Activated CD4-positive, alpha-beta memory T cell treated with anti-CD3 and anti-CD28 coated beads for 36 hours (primary cell): ENCODE data around the gene HFM1. TPM values are rescaled to one million over a fixed set of nuclear protein-coding genes. Genes with fewer than 3 reads are reported as not detected.
"Not testable (repeated sequence)": the region's sequence is repeated elsewhere in the genome, so short reads cannot be mapped to it uniquely, and the experiment has no call there.

Experiments used
- CTCF ChIA-PET: fragments of 350-600 bp; sonication (Branson Sonifier 250); formaldehyde crosslinking; loops from one replicate; lab custom pipeline; 2021; ENCODE audit warnings: antibody characterized with exemption, inconsistent platforms; lab: Charles Lee
- POLR2A ChIA-PET: fragments of 350-600 bp; sonication (Branson Sonifier 250); formaldehyde crosslinking; loops from one replicate; lab custom pipeline; 2021; ENCODE audit warnings: antibody characterized with exemption; lab: Charles Lee
- DNase-seq: peaks from one replicate; pipeline ENCODE4 v3.0.0-alpha.2; 2020
- H3K27ac Mint-ChIP-seq: one replicate; pipeline ENCODE4 v1.8.0; 2021; ENCODE audit warnings: mixed read lengths
- H3K27me3 Mint-ChIP-seq: one replicate; pipeline ENCODE4 v1.8.0; 2021; ENCODE audit warnings: mixed read lengths
- H3K36me3 Mint-ChIP-seq: one replicate; pipeline ENCODE4 v1.8.0; 2021; ENCODE audit warnings: mixed read lengths
- H3K4me1 Mint-ChIP-seq: one replicate; pipeline ENCODE4 v1.8.0; 2021; ENCODE audit warnings: low read depth, mixed read lengths
- H3K4me3 Mint-ChIP-seq: one replicate; pipeline ENCODE4 v1.8.0; 2021; ENCODE audit warnings: mild to moderate bottlenecking, mixed read lengths
- H3K9me3 Mint-ChIP-seq: one replicate; pipeline ENCODE4 v1.8.0; 2021; ENCODE audit warnings: mixed read lengths
- intact Hi-C: fragments of 100-400 bp; cut with micrococcal nuclease; formaldehyde crosslinking; loops from one replicate; pipeline ENCODE4 v1.15.1; 2023
- total RNA-seq, 2 experiments: library from RNA; stranded (reverse); gene quantifications; one replicate each; pipeline ENCODE4 v1.2.3, GENCODE V29; 2021

HFM1 gene
- total RNA-seq, 2 experiments from 2014 or later: not detected

DNA sequence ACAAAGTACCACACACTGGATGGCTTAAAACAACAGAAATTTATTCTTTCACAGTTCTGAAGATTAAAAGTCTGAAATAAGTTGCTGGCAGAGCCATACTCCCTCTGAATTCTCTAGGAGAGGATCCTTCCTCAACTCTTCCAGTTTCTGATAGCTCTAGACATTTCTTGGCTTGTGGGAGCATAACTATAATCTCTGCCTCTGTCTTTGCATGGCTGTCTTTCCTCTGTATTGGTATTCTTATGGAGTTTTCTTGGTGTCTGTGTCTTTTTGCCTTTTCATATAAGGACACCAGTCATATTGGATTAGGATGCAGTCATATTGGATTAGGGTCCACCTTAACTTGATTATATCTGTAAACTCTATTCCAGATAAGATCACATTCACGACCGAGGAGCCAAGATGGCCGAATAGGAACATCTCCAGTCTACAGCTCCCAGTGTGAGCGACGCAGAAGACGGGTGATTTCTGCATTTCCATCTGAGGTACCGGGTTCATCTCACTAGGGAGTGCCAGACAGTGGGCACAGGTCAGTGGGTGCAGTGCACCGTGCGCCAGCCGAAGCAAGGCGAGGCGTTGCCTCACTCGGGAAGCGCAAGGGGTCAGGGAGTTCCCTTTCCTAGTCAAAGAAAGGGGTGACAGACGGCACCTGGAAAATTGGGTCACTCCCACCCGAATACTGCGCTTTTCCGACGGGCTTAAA, 118.2 kb downstream of the HFM1 start:
- H3K27me3 Mint-ChIP-seq, DNase-seq, H3K4me1 Mint-ChIP-seq, H3K36me3 Mint-ChIP-seq, CTCF ChIA-PET, H3K9me3 Mint-ChIP-seq, H3K27ac Mint-ChIP-seq, POLR2A ChIA-PET, H3K4me3 Mint-ChIP-seq, intact Hi-C loops: not testable (repeated sequence)

DNA sequence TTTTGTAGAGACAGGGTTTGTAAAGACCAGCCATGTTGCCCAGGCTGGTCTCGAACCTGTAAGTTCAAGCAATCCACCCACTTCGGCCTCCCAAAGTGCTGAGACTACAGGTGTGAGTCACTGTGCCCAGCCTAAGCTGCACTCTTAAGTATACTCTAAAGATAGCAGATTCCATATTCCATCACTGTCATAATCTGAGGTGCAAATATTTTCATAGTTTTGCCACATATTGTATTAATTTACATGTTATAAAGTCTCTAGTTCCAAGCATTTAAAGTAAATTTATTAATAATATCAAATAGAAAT, 121.3 kb downstream of the HFM1 start:
- Mint-ChIP-seq H3K4me3 (no peak overlapping the region), H3K9me3 (no peaks in the 10 kb centered on the region), H3K27ac (no peak overlapping the region), H3K4me1 (no peaks in the 10 kb centered on the region), H3K27me3 (peaks cover 3% of the 10 kb centered on the region), H3K36me3 (no peaks in the 10 kb centered on the region)
- peak; percentile 11 for DNase-seq
- POLR2A ChIA-PET: no interaction called here
- CTCF ChIA-PET: interaction anchor here (0.6 to 3.0 kb wide), 10 partner anchors 31 to 657 kb away, joined by 3 to 22 read pairs (median 6); no protein-coding TSS in a partner anchor
- intact Hi-C loops: loop anchor here (5.0 kb wide), 1 partner anchor 219 kb away; the partner anchor contains the start of gene CDC7

GRCh38 chr1:91282695-91283420, 121.8 kb downstream of the HFM1 start:
- Mint-ChIP-seq H3K27ac (no peak overlapping the region), H3K4me1 (no peaks in the 10 kb centered on the region), H3K27me3 (peaks cover 2% of the 10 kb centered on the region), H3K9me3 (no peaks in the 10 kb centered on the region), H3K4me3 (no peak overlapping the region), H3K36me3 (no peaks in the 10 kb centered on the region)
- intact Hi-C loops: loop anchor here (1.0 to 5.0 kb wide), 3 partner anchors 119 to 644 kb away; partner anchors contain the start of gene CDC7
- CTCF ChIA-PET: interaction anchor here (0.6 to 3.0 kb wide), 14 partner anchors 10 to 658 kb away, joined by 3 to 22 read pairs (median 4); no protein-coding TSS in a partner anchor
- POLR2A ChIA-PET: no interaction called here
- DNase-seq: peak; percentile 38

DNA sequence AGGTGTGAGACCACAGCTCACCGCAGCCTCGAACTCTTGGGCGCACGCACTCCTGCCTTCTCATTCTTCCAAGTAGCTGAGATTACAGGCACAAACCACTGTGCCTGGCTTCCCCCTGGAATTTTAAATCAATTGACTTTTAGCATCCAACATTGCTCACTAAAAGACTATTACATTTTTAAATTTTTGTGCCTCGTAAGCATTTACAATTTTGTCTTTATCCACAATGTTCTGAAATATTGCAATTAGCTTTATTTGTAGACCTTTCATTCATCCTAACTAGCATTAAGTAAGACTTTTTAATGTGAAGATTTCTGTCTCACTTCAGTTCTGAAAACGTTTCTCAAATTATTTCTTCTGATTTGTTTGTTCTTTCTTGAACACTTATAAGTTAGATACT, 122.9 kb downstream of the HFM1 start:
- H3K36me3 Mint-ChIP-seq: no peaks in the 10 kb centered on the region
- intact Hi-C loops: loop anchor here (1.0 to 5.0 kb wide), 3 partner anchors 121 to 646 kb away; partner anchors contain the start of gene CDC7
- no peak overlapping the region for H3K27ac Mint-ChIP-seq
- H3K27me3 Mint-ChIP-seq: peaks cover 2% of the 10 kb centered on the region
- no peaks in the 10 kb centered on the region for H3K9me3 Mint-ChIP-seq
- POLR2A ChIA-PET: no interaction called here
- H3K4me1 Mint-ChIP-seq: no peaks in the 10 kb centered on the region
- CTCF ChIA-PET: interaction anchor here (1.1 to 3.0 kb wide), 6 partner anchors 9 to 647 kb away, joined by 3 to 22 read pairs (median 4); no protein-coding TSS in a partner anchor
- DNase-seq: no peak
- no peak overlapping the region for H3K4me3 Mint-ChIP-seq

GRCh38 chr1:91278754-91279153, 125.9 kb downstream of the HFM1 start:
- intact Hi-C loops: loop anchor here (1.0 kb wide), 1 partner anchor 113 kb away; no protein-coding TSS in a partner anchor
- Mint-ChIP-seq H3K36me3 (no peaks in the 10 kb centered on the region), H3K9me3 (no peaks in the 10 kb centered on the region), H3K4me3 (no peak overlapping the region), H3K27me3 (no peaks in the 10 kb centered on the region), H3K27ac (no peak overlapping the region), H3K4me1 (no peaks in the 10 kb centered on the region)
- no peak for DNase-seq
- CTCF ChIA-PET: interaction anchor here (0.6 to 2.4 kb wide), 8 partner anchors 9 to 647 kb away, joined by 3 to 33 read pairs (median 4); no protein-coding TSS in a partner anchor
- POLR2A ChIA-PET: no interaction called here

GRCh38 chr1:91273875-91274274, 130.8 kb downstream of the HFM1 start:
- Mint-ChIP-seq H3K4me1 (no peaks in the 10 kb centered on the region), H3K9me3 (no peaks in the 10 kb centered on the region), H3K36me3 (no peaks in the 10 kb centered on the region), H3K27me3 (no peaks in the 10 kb centered on the region), H3K4me3 (no peak overlapping the region), H3K27ac (no peak overlapping the region)
- no peak for DNase-seq
- ChIA-PET CTCF (no interaction called here), POLR2A (no interaction called here)
- intact Hi-C loops: no loop called here

GRCh38 chr1:91261655-91262054, 143.0 kb downstream of the HFM1 start:
- DNase-seq: no peak
- Mint-ChIP-seq H3K27me3 (peaks cover 6% of the 10 kb centered on the region), H3K4me3 (no peak overlapping the region), H3K36me3 (no peaks in the 10 kb centered on the region), H3K27ac (no peak overlapping the region), H3K4me1 (no peaks in the 10 kb centered on the region), H3K9me3 (no peaks in the 10 kb centered on the region)
- ChIA-PET POLR2A (no interaction called here), CTCF (interaction anchor here (1.2 kb wide), 1 partner anchor 18 kb away, joined by 3 read pairs; no protein-coding TSS in a partner anchor)
- intact Hi-C loops: no loop called here

DNA sequence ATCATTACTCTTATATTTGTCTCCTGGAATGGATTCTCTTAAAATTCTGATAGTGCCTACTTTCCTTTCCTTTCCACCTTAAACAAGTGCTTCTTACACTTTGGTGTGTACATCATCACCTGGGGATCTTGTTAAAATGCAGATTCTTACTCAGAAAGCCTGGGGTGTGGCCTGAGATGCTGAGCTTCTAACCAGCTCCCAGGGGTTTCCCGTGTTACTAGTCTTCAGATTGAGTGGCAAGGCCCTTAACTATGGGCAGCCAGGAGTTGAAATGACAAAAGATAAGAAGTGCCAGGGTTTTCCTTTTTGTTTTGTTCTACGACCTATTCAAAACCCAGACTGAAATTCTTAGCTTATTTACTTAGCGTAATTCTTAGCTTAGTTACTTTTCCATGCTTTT, 159.2 kb downstream of the HFM1 start:
- Mint-ChIP-seq H3K4me1 (no peaks in the 10 kb centered on the region), H3K4me3 (no peak overlapping the region), H3K36me3 (no peaks in the 10 kb centered on the region), H3K27ac (no peak overlapping the region), H3K9me3 (no peaks in the 10 kb centered on the region), H3K27me3 (peaks cover 13% of the 10 kb centered on the region)
- intact Hi-C loops: no loop called here
- CTCF ChIA-PET: interaction anchor here (0.7 to 1.6 kb wide), 3 partner anchors 11 to 79 kb away, joined by 3 to 11 read pairs (median 3); no protein-coding TSS in a partner anchor
- DNase-seq: no peak
- POLR2A ChIA-PET: no interaction called here

DNA sequence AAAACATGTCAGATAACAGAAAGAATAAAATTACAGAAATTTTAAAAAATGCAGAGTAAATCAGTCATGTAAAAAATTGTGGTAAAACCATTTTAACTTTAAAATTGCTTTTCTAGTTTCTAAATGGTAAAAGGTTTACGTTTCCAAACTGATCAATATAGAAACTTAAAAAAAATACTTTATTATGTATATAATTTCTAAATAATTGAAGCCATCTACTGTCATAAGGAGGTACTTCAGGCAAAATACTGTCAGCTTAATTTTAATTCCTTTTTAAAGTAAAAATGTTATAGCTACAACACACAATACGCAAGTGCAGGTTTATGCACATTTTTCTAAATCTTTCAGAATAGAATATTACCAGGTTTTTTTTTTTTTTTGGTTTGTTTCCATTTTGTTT, 159.9 kb downstream of the HFM1 start:
- intact Hi-C loops: no loop called here
- Mint-ChIP-seq H3K4me3 (no peak overlapping the region), H3K4me1 (no peaks in the 10 kb centered on the region), H3K36me3 (no peaks in the 10 kb centered on the region), H3K9me3 (no peaks in the 10 kb centered on the region), H3K27me3 (peaks cover 9% of the 10 kb centered on the region), H3K27ac (no peak overlapping the region)
- DNase-seq: no peak
- ChIA-PET POLR2A (no interaction called here), CTCF (interaction anchor here (0.6 to 1.6 kb wide), 2 partner anchors 78 to 565 kb away, joined by 3 to 11 read pairs; no protein-coding TSS in a partner anchor)

- no peaks in the 10 kb centered on the region for H3K36me3 Mint-ChIP-seq
- H3K27ac Mint-ChIP-seq: no peak overlapping the region
- CTCF ChIA-PET: no interaction called here
- intact Hi-C loops: no loop called here
- no peak for DNase-seq
- no peaks in the 10 kb centered on the region for H3K4me1 Mint-ChIP-seq
- POLR2A ChIA-PET: no interaction called here
- no peaks in the 10 kb centered on the region for H3K9me3 Mint-ChIP-seq
- no peak overlapping the region for H3K4me3 Mint-ChIP-seq
- peaks cover 4% of the 10 kb centered on the region for H3K27me3 Mint-ChIP-seq
Observed at GRCh38 chr1:91243171-91243570, 161.5 kb downstream of the HFM1 start.

- no peaks in the 10 kb centered on the region for H3K4me1 Mint-ChIP-seq
- H3K27ac Mint-ChIP-seq: no peak overlapping the region
- ChIA-PET CTCF (interaction anchor here (0.5 to 1.4 kb wide), 3 partner anchors 11 to 704 kb away, joined by 3 to 4 read pairs (median 3); no protein-coding TSS in a partner anchor), POLR2A (no interaction called here)
- H3K9me3 Mint-ChIP-seq: no peaks in the 10 kb centered on the region
- intact Hi-C loops: no loop called here
- no peak for DNase-seq
- H3K27me3 Mint-ChIP-seq: peaks cover 3% of the 10 kb centered on the region
- H3K4me3 Mint-ChIP-seq: no peak overlapping the region
- H3K36me3 Mint-ChIP-seq: no peaks in the 10 kb centered on the region
Observed at GRCh38 chr1:91234181-91234580, 170.5 kb downstream of the HFM1 start.

- POLR2A ChIA-PET: no interaction called here
- no peak for DNase-seq
- H3K9me3 Mint-ChIP-seq: no peaks in the 10 kb centered on the region
- peaks cover 1% of the 10 kb centered on the region for H3K27me3 Mint-ChIP-seq
- intact Hi-C loops: no loop called here
- no peak overlapping the region for H3K27ac Mint-ChIP-seq
- no peak overlapping the region for H3K4me3 Mint-ChIP-seq
- no peaks in the 10 kb centered on the region for H3K36me3 Mint-ChIP-seq
- CTCF ChIA-PET: no interaction called here
- H3K4me1 Mint-ChIP-seq: no peaks in the 10 kb centered on the region
Observed at GRCh38 chr1:91226741-91227140, 177.9 kb downstream of the HFM1 start.
